SH-SY5Y (cell line): ENCODE measurements around the gene ZFPM1.

ENCODE experiments used
- GATA2 ChIP-seq: IDR thresholded peaks from 2 replicates; pipeline ENCODE4 v1.6.1; 2011; ENCODE audit warnings: mild to moderate bottlenecking, low read depth, low read length
- GATA3 ChIP-seq: IDR thresholded peaks from 2 replicates; pipeline ENCODE4 v1.6.1; 2011; ENCODE audit warnings: low read depth, mild to moderate bottlenecking, low read length, moderate library complexity

ZFPM1 gene

GRCh38 chr16:88507231-88507743 lies 54.2 kb downstream of the ZFPM1 start:
- TF ChIP-seq GATA3 (no peak), GATA2 (no peak)

GRCh38 chr16:88508376-88508867 lies 55.3 kb downstream of the ZFPM1 start:
- TF ChIP-seq GATA3: no peak
- TF ChIP-seq GATA2: no peak

- TF ChIP-seq GATA3: no peak
- TF ChIP-seq GATA2: no peak
Observed at GRCh38 chr16:88508868-88509748, 56.0 kb downstream of the ZFPM1 start.

- no peak for TF ChIP-seq GATA3
- no peak for TF ChIP-seq GATA2
Observed at GRCh38 chr16:88509749-88510069, 56.6 kb downstream of the ZFPM1 start.

GRCh38 chr16:88510091-88510994 lies 57.3 kb downstream of the ZFPM1 start:
- TF ChIP-seq GATA2: no peak
- TF ChIP-seq GATA3: no peak

GRCh38 chr16:88511060-88511459 lies 58.0 kb downstream of the ZFPM1 start:
- TF ChIP-seq GATA2 (no peak), GATA3 (no peak)

GRCh38 chr16:88511906-88512305 lies 58.8 kb downstream of the ZFPM1 start:
- TF ChIP-seq GATA3 (no peak), GATA2 (no peak; the same call in 1 of the 2 replicates)

- TF ChIP-seq GATA2 (peak; percentile 99), GATA3 (no peak; the same call in 1 of the 2 replicates)
Observed at GRCh38 chr16:88512728-88513696, 59.9 kb downstream of the ZFPM1 start.

GRCh38 chr16:88514070-88514469 lies 61.0 kb downstream of the ZFPM1 start:
- TF ChIP-seq GATA3 (no peak), GATA2 (no peak)

- no peak for TF ChIP-seq GATA2
- TF ChIP-seq GATA3: no peak
Observed at GRCh38 chr16:88514526-88515232, 61.6 kb downstream of the ZFPM1 start.

GRCh38 chr16:88515371-88515770 lies 62.3 kb downstream of the ZFPM1 start:
- no peak for TF ChIP-seq GATA2
- TF ChIP-seq GATA3: no peak

- no peak for TF ChIP-seq GATA2
- no peak for TF ChIP-seq GATA3
Observed at GRCh38 chr16:88515925-88516594, 63.0 kb downstream of the ZFPM1 start.
